CD4-positive, CD25-positive, alpha-beta regulatory T cell (primary cell): Measurements from ENCODE around the gene TMUB2. TPM values are rescaled to one million over a fixed set of nuclear protein-coding genes. Genes with fewer than 3 reads are reported as not detected.
A peak's percentile ranks its signal among the peaks of the same experiment; 100 is the strongest.

Experiments used
- ATAC-seq, 2 donors: fragments of 150-1000 bp; cut with Tn5 transposase; one replicate each; pipeline ENCODE4 v1.10.0; 2021; ENCODE audit warnings: low read depth in 2 of 2, moderate number of reproducible peaks in 2 of 2, moderate library complexity in 1 of 2
- DNase-seq, 3 donors: peaks; one replicate each; pipeline versions ENCODE4 v3.0.0 to v3.0.0-alpha.2; 2012 to 2022; ENCODE audit warnings: mixed read lengths in 1 of 3
- H3K27ac ChIP-seq: one replicate; pipeline ENCODE4 v1.7.0; 2013; ENCODE audit warnings: mild to moderate bottlenecking, low read length; ENCODE audit not compliant: insufficient read depth, poor library complexity, severe bottlenecking
- H3K27me3 ChIP-seq: one replicate; pipeline ENCODE4 v1.7.0; 2013; ENCODE audit warnings: low read length; ENCODE audit not compliant: control insufficient read depth, insufficient read depth
- H3K36me3 ChIP-seq: one replicate; pipeline ENCODE4 v1.7.0; 2013; ENCODE audit warnings: mild to moderate bottlenecking, low read length, moderate library complexity; ENCODE audit not compliant: control insufficient read depth, insufficient read depth
- H3K4me1 ChIP-seq: 2 replicates; pipeline ENCODE4 v1.7.0; 2013; ENCODE audit warnings: mild to moderate bottlenecking, low read length; ENCODE audit not compliant: insufficient read depth, control insufficient read depth, poor library complexity, severe bottlenecking
- H3K4me3 ChIP-seq: one replicate; pipeline ENCODE4 v1.7.0; 2013; ENCODE audit warnings: low read depth, mild to moderate bottlenecking, low read length, moderate library complexity
- H3K9me3 ChIP-seq, 2 experiments: 1 replicate in 1 of 2; 2 replicates in 1 of 2; pipeline ENCODE4 v1.7.0; 2013; ENCODE audit warnings: low read length in 2 of 2, mild to moderate bottlenecking in 1 of 2, moderate library complexity in 1 of 2; ENCODE audit not compliant: control insufficient read depth in 2 of 2
- H3K27ac Mint-ChIP-seq, 3 donors: one replicate each; pipeline ENCODE4 v1.8.0; 2020 to 2022; ENCODE audit warnings: mild to moderate bottlenecking in 3 of 3, mixed read lengths in 3 of 3, moderate library complexity in 2 of 3
- H3K27me3 Mint-ChIP-seq: one replicate; pipeline ENCODE4 v1.8.0; 2022; ENCODE audit warnings: mild to moderate bottlenecking, mixed read lengths
- H3K36me3 Mint-ChIP-seq: one replicate; pipeline ENCODE4 v1.8.0; 2020; ENCODE audit warnings: mixed read lengths
- H3K4me1 Mint-ChIP-seq, 4 donors: one replicate each; pipeline ENCODE4 v1.8.0; 2020 to 2022; ENCODE audit warnings: mixed read lengths in 4 of 4, mild to moderate bottlenecking in 1 of 4
- H3K4me3 Mint-ChIP-seq, 4 donors: one replicate each; pipeline ENCODE4 v1.8.0; 2020 to 2022; ENCODE audit warnings: mild to moderate bottlenecking in 4 of 4, mixed read lengths in 4 of 4, moderate library complexity in 3 of 4
- H3K9me3 Mint-ChIP-seq, 7 donors: one replicate each; pipeline ENCODE4 v1.8.0; 2020 to 2022; ENCODE audit warnings: mixed read lengths in 7 of 7, mild to moderate bottlenecking in 3 of 7, moderate library complexity in 2 of 7
- polyA plus RNA-seq, 4 donors: library from polyadenylated mRNA; unstranded; fragments of 300-500 nt; fragmentation: Illumina TruSeq; gene quantifications; one replicate each; pipeline ENCODE4 v1.2.3, GENCODE V29; 2021
- total RNA-seq: library from RNA; stranded (reverse); gene quantifications from one replicate; pipeline ENCODE4 v1.2.3, GENCODE V29; 2022

The TMUB2 gene
- total and polyA plus RNA-seq, 5 donors from 2014 or later = 31.7 to 67.7 (median 35.4) TPM

- Mint-ChIP-seq H3K4me1 (peaks cover 4 to 24% (median 8%) of the 10 kb centered on the region in 4 donors), H3K4me3 (peak overlapping the region; percentile 94 to 99 (median 98)), H3K27ac (peak overlapping the region; percentile 88 to 99 (median 92))
Observed at GRCh38 chr17:44222112-44222869, 35.5 kb downstream of the TMUB2 start.

GRCh38 chr17:44223541-44224071 is 36.8 kb downstream of the TMUB2 start:
- ATAC-seq (no peak), DNase-seq (no peak)
- H3K9me3 Mint-ChIP-seq = no peaks in the 10 kb centered on the region
- Histone ChIP-seq H3K4me3 (no peak overlapping the region), H3K36me3 (no peaks in the 10 kb centered on the region), H3K4me1 (peaks cover 8% of the 10 kb centered on the region), H3K9me3 (no peaks in the 10 kb centered on the region), H3K27ac (no peak overlapping the region), H3K27me3 (no peaks in the 10 kb centered on the region)
- peaks cover 5% of the 10 kb centered on the region for H3K27me3 Mint-ChIP-seq
- peak overlapping the region; percentile 62 to 99 (median 66) for H3K4me3 Mint-ChIP-seq
- no peak overlapping the region for H3K27ac Mint-ChIP-seq
- peaks cover 0 to 15% (median 6%) of the 10 kb centered on the region in 4 donors for H3K4me1 Mint-ChIP-seq
- H3K36me3 Mint-ChIP-seq = no peaks in the 10 kb centered on the region

More at GRCh38 chr17:44222112-44222869, 35.5 kb downstream of the TMUB2 start:
- Histone ChIP-seq H3K4me3 (peak overlapping the region; percentile 75), H3K27ac (peak overlapping the region; percentile 84), H3K27me3 (no peaks in the 10 kb centered on the region), H3K9me3 (no peaks in the 10 kb centered on the region), H3K4me1 (peaks cover 19% of the 10 kb centered on the region), H3K36me3 (no peaks in the 10 kb centered on the region)
- ATAC-seq (no peak), DNase-seq (peak; percentile 26 to 56 (median 32))
- Mint-ChIP-seq H3K9me3 (no peaks in the 10 kb centered on the region), H3K36me3 (no peaks in the 10 kb centered on the region), H3K27me3 (peaks cover 5% of the 10 kb centered on the region)

- no peaks in the 10 kb centered on the region for H3K36me3 Mint-ChIP-seq
Observed at GRCh38 chr17:44229090-44229489, 42.3 kb downstream of the TMUB2 start.

GRCh38 chr17:44230140-44230539 is 43.4 kb downstream of the TMUB2 start:
- Histone ChIP-seq H3K4me1 (no peaks in the 10 kb centered on the region), H3K27me3 (peaks cover 3% of the 10 kb centered on the region), H3K36me3 (no peaks in the 10 kb centered on the region), H3K4me3 (no peak overlapping the region), H3K9me3 (no peaks in the 10 kb centered on the region), H3K27ac (no peak overlapping the region)
- H3K9me3 Mint-ChIP-seq = no peaks in the 10 kb centered on the region
- H3K27me3 Mint-ChIP-seq = peaks cover 28% of the 10 kb centered on the region
- DNase-seq = no peak
- peaks cover 0 to 4% (median 2%) of the 10 kb centered on the region in 4 donors for H3K4me1 Mint-ChIP-seq
- no peak overlapping the region for H3K27ac Mint-ChIP-seq
- ATAC-seq = no peak
- no peaks in the 10 kb centered on the region for H3K36me3 Mint-ChIP-seq
- H3K4me3 Mint-ChIP-seq = no peak overlapping the region

More at GRCh38 chr17:44229090-44229489, 42.3 kb downstream of the TMUB2 start:
- Mint-ChIP-seq H3K4me1 (no peaks in the 10 kb centered on the region), H3K9me3 (no peaks in the 10 kb centered on the region), H3K4me3 (no peak overlapping the region), H3K27ac (no peak overlapping the region), H3K27me3 (peaks cover 28% of the 10 kb centered on the region)
- H3K4me1 ChIP-seq = no peaks in the 10 kb centered on the region
- peaks cover 3% of the 10 kb centered on the region for H3K27me3 ChIP-seq
- no peak overlapping the region for H3K27ac ChIP-seq
- DNase-seq = no peak
- no peak overlapping the region for H3K4me3 ChIP-seq
- no peaks in the 10 kb centered on the region for H3K9me3 ChIP-seq
- no peak for ATAC-seq
- no peaks in the 10 kb centered on the region for H3K36me3 ChIP-seq

GRCh38 chr17:44232061-44232460 is 45.3 kb downstream of the TMUB2 start:
- no peaks in the 10 kb centered on the region for H3K36me3 Mint-ChIP-seq
- H3K9me3 ChIP-seq = no peaks in the 10 kb centered on the region
- DNase-seq = no peak
- H3K27me3 Mint-ChIP-seq = peaks cover 28% of the 10 kb centered on the region
- no peak overlapping the region for H3K27ac ChIP-seq
- H3K4me3 ChIP-seq = no peak overlapping the region
- H3K36me3 ChIP-seq = no peaks in the 10 kb centered on the region
- no peak for ATAC-seq
- no peak overlapping the region for H3K4me3 Mint-ChIP-seq
- H3K4me1 ChIP-seq = no peaks in the 10 kb centered on the region
- no peaks in the 10 kb centered on the region for H3K9me3 Mint-ChIP-seq
- peaks cover 0 to 6% (median 2%) of the 10 kb centered on the region in 4 donors for H3K4me1 Mint-ChIP-seq
- peaks cover 3% of the 10 kb centered on the region for H3K27me3 ChIP-seq
- H3K27ac Mint-ChIP-seq = no peak overlapping the region

GRCh38 chr17:44233582-44233981 is 46.8 kb downstream of the TMUB2 start:
- H3K4me1 ChIP-seq = no peaks in the 10 kb centered on the region
- Mint-ChIP-seq H3K36me3 (no peaks in the 10 kb centered on the region), H3K27me3 (peaks cover 28% of the 10 kb centered on the region), H3K4me3 (no peak overlapping the region), H3K4me1 (peaks cover 0 to 6% (median 2%) of the 10 kb centered on the region in 4 donors), H3K9me3 (no peaks in the 10 kb centered on the region), H3K27ac (no peak overlapping the region)
- H3K4me3 ChIP-seq = no peak overlapping the region
- no peaks in the 10 kb centered on the region for H3K9me3 ChIP-seq
- H3K36me3 ChIP-seq = no peaks in the 10 kb centered on the region
- DNase-seq (no peak), ATAC-seq (no peak)
- H3K27ac ChIP-seq = no peak overlapping the region
- H3K27me3 ChIP-seq = peaks cover 3% of the 10 kb centered on the region

- Mint-ChIP-seq H3K27me3 (peaks cover 21% of the 10 kb centered on the region), H3K4me3 (no peak overlapping the region), H3K36me3 (no peaks in the 10 kb centered on the region), H3K9me3 (no peaks in the 10 kb centered on the region), H3K27ac (no peak overlapping the region), H3K4me1 (peaks cover 0 to 6% (median 2%) of the 10 kb centered on the region in 4 donors)
- DNase-seq = no peak
- H3K27me3 ChIP-seq = no peaks in the 10 kb centered on the region
- H3K36me3 ChIP-seq = no peaks in the 10 kb centered on the region
- no peaks in the 10 kb centered on the region for H3K9me3 ChIP-seq
- H3K4me1 ChIP-seq = no peaks in the 10 kb centered on the region
- no peak overlapping the region for H3K4me3 ChIP-seq
- H3K27ac ChIP-seq = no peak overlapping the region
- ATAC-seq = no peak
Observed at GRCh38 chr17:44235583-44235936, 48.8 kb downstream of the TMUB2 start.
